H1 (cell line): ENCODE results near the gene MAVS. TPM values are rescaled to one million over a fixed set of nuclear protein-coding genes. Genes with fewer than 3 reads are reported as not detected.

Source experiments
- BACH1 ChIP-seq: IDR thresholded peaks from 2 replicates; pipeline ENCODE4 v1.6.1; 2012; ENCODE audit warnings: low read length, improper control_type of control experiment
- EGR1 ChIP-seq: IDR thresholded peaks from 2 replicates; pipeline ENCODE4 v1.6.1; 2011; ENCODE audit warnings: low read depth, low read length, borderline replicate concordance
- EP300 ChIP-seq, 2 experiments: IDR thresholded peaks; 1 replicate in 1 of 2; 2 replicates in 1 of 2; pipeline ENCODE4 v1.6.1; 2011 to 2012; ENCODE audit warnings: low read depth in 2 of 2, low read length in 2 of 2, mild to moderate bottlenecking in 2 of 2, borderline replicate concordance in 1 of 2, inconsistent platforms in 1 of 2, moderate library complexity in 1 of 2
- GABPA ChIP-seq: IDR thresholded peaks from 2 replicates; pipeline ENCODE4 v1.6.1; 2011; ENCODE audit warnings: mild to moderate bottlenecking, low read length, moderate library complexity, borderline replicate concordance; ENCODE audit not compliant: insufficient read depth
- JUND ChIP-seq: IDR thresholded peaks from 2 replicates; pipeline ENCODE4 v1.6.1; 2011; ENCODE audit warnings: mild to moderate bottlenecking, improper control_type of control experiment, low read length
- SP2 ChIP-seq: IDR thresholded peaks from 2 replicates; pipeline ENCODE4 v1.6.1; 2012; ENCODE audit warnings: mild to moderate bottlenecking, low read length, inconsistent platforms
- SRF ChIP-seq: IDR thresholded peaks from 2 replicates; pipeline ENCODE4 v1.6.1; 2011; ENCODE audit warnings: mild to moderate bottlenecking, low read depth, low read length, moderate library complexity
- SUZ12 ChIP-seq: fragments of 200-600 bp; sonication (generic); IDR thresholded peaks from 2 replicates; pipeline ENCODE4 v1.6.1; 2012; ENCODE audit warnings: mild to moderate bottlenecking, inconsistent platforms, low read length, moderate library complexity, mixed read lengths
- polyA plus RNA-seq, 7 experiments: library from polyadenylated mRNA; depleted of rRNA in 3 of 7; stranded (reverse) in 5 of 7; unstranded in 2 of 7; fragments of >200 nt in 5 of 7; fragments of 200-250 nt in 2 of 7; gene quantifications; 1 replicate in 5 of 7; 2 replicates in 1 of 7; 4 replicates in 1 of 7; pipeline versions ENCODE4 v1.2.1 to v1.2.3, GENCODE V29; 2011 to 2013; ENCODE audit warnings: missing spikeins in 2 of 7, mixed read lengths in 2 of 7
- total RNA-seq: library from RNA; stranded (reverse); fragmentation: NEBNext Ultra II Directional; extraction: Animal tissue kit (Norgen Biotek cat#: 25700); gene quantifications from 2 replicates; pipeline ENCODE4 v1.2.1, GENCODE V29; 2021

Gene MAVS
- total and polyA plus RNA-seq, 2 of the 8 experiments (the other 6 are each of a cell fraction or from before 2014, with no cell fraction given): 9.9 to 24.3 TPM

- no peak for TF ChIP-seq JUND
- no peak for TF ChIP-seq GABPA
- no peak for TF ChIP-seq SRF
- TF ChIP-seq EGR1: no peak
- no peak for TF ChIP-seq SP2
- TF ChIP-seq SUZ12: no peak
- no peak for TF ChIP-seq EP300 (IDR thresholded peaks at IDR 0.05; ENCODE audit: borderline replicate concordance in 1 of 2, low read depth in 2 of 2, low read length in 2 of 2)
- TF ChIP-seq BACH1: no peak
Observed at GRCh38 chr20:3823881-3824280, 22.8 kb upstream of the MAVS start (continued).
